T-helper 2 cell treated with Interferon-gamma antibody and Interleukin-4, amounts not matched to agents 5 μg/mL and 100 μg/mL, for 36 hours (primary cell): ENCODE results near the gene ORC6.

Experiments
- DNase-seq: peaks from one replicate; pipeline ENCODE4 v3.0.0; 2021; ENCODE audit warnings: low spot score
- H3K27ac Mint-ChIP-seq: one replicate; pipeline ENCODE4 v1.8.0; 2021; ENCODE audit warnings: mild to moderate bottlenecking, mixed read lengths
- H3K27me3 Mint-ChIP-seq: one replicate; pipeline ENCODE4 v1.8.0; 2021; ENCODE audit warnings: low read depth, mixed read lengths
- H3K36me3 Mint-ChIP-seq: one replicate; pipeline ENCODE4 v1.8.0; 2021; ENCODE audit warnings: low read depth, mixed read lengths
- H3K4me1 Mint-ChIP-seq: one replicate; pipeline ENCODE4 v1.8.0; 2021; ENCODE audit warnings: low read depth, mixed read lengths
- H3K4me3 Mint-ChIP-seq: one replicate; pipeline ENCODE4 v1.8.0; 2022; ENCODE audit warnings: mild to moderate bottlenecking, moderate library complexity, mixed read lengths
- H3K9me3 Mint-ChIP-seq: one replicate; pipeline ENCODE4 v1.8.0; 2021; ENCODE audit warnings: mixed read lengths

The ORC6 gene

DNA sequence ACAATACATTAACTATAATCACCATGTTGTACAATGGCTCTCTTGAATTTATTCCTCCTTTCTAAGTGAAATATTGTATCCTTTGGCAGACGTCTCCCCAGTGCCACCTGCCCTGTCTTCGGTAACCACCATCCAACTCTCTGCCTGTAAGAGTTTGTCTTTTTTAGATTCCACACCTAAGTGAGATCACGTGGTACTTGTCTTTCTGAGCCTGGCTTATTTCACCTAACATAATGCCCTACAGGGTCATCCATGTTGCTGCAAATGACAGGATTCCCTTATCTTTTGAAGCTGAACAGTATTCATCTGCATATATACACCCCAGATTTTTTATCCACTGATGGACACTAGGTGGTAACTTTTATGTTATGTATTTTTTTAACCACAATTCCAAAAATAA, 24.2 kb downstream of the ORC6 start:
- H3K9me3 Mint-ChIP-seq, result no peaks in the 10 kb centered on the region
- DNase-seq, result no peak
- H3K4me3 Mint-ChIP-seq, result no peak overlapping the region
- H3K36me3 Mint-ChIP-seq, result no peaks in the 10 kb centered on the region
- H3K27ac Mint-ChIP-seq, result no peak overlapping the region
- no peaks in the 10 kb centered on the region for H3K27me3 Mint-ChIP-seq
- peaks cover 4% of the 10 kb centered on the region for H3K4me1 Mint-ChIP-seq

DNA sequence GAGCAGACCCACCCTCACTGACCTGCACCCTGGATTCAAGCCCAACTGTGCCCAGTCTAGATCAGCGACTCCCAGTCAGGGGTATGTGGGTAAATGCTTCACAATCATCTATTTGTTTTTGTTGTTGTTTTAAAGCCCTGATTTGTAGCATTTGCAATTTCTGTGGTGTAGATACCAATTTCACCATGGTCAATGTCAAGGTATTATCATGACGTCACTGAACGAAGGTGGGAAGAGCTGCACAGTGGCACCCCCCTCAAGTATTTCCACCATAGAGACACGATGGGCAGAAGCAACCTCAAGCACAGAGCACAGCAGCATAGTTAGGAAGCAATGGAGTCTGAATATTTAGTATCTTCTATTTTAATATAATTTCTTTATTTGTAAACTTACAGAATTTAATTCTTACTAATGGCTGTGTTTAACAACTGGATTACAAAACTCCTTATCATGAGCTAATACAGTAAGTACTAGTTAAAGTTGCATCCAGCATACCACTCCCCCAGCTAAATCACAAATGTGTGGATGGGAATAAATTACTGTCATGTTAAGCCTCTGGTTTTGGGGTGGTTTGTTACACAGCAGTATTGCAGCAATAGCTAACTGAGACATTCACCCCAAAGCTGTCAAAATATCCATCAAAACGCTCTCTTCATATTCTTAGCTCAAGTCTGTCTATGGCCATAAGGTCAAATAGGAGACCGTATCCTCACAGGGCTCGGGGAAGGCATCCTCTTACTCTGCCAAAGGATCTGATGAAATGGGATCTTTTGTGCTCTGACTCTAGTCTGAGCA, 25.5 kb downstream of the ORC6 start:
- no peak overlapping the region for H3K27ac Mint-ChIP-seq
- peaks cover 4% of the 10 kb centered on the region for H3K4me1 Mint-ChIP-seq
- H3K36me3 Mint-ChIP-seq, result no peaks in the 10 kb centered on the region
- no peak for DNase-seq
- no peak overlapping the region for H3K4me3 Mint-ChIP-seq
- no peaks in the 10 kb centered on the region for H3K27me3 Mint-ChIP-seq
- H3K9me3 Mint-ChIP-seq, result no peaks in the 10 kb centered on the region

DNA sequence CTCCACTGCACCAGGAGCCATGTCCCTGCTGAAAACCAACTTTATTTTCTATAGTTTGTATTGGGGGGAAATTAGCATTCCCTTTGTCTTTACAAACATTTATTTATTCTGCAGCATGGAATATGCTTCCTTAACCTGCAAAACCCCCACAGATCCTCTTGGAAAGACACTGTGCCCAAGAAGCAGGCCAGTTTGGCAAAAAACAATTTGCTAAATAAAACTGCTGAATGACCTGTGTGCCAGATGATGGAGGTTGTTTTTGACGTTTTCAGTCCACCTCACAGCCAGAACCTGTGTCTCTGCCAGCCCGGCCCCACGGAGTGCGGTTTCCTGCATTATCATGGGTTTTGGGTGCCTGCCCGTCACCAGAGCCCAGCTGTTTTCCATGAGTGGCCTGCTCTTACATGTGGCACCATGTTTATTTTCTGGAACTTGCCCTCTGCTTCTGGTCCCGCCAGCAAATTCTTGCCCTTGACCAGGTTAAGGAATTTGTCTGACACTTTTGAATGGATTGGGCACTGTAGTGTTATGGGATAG, 26.4 kb downstream of the ORC6 start:
- no peak for DNase-seq
- Mint-ChIP-seq H3K4me1 (peaks cover 4% of the 10 kb centered on the region), H3K27me3 (no peaks in the 10 kb centered on the region), H3K9me3 (no peaks in the 10 kb centered on the region), H3K27ac (no peak overlapping the region), H3K4me3 (no peak overlapping the region), H3K36me3 (no peaks in the 10 kb centered on the region)

DNA sequence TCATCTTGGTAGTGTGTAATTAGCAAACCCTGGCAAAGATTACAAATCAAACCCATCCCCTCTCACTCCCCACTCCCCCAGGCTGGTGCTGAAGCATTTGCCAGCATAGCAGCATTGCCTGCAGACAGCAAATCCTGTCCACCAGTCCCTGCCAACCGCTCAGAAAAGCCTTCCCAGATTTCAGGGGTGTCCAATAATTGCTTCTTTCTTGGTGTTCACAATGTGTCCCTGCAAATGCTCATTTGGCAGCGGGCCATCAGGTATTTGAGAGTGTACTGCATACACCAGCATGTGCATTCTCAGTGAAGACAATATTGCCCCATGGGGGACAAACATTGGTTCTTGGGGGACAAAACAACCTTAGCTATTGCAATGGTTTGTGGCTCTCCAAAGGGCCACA, 28.2 kb downstream of the ORC6 start:
- no peak for DNase-seq
- Mint-ChIP-seq H3K27me3 (no peaks in the 10 kb centered on the region), H3K4me3 (no peak overlapping the region), H3K4me1 (peaks cover 4% of the 10 kb centered on the region), H3K9me3 (no peaks in the 10 kb centered on the region), H3K36me3 (no peaks in the 10 kb centered on the region), H3K27ac (no peak overlapping the region)

DNA sequence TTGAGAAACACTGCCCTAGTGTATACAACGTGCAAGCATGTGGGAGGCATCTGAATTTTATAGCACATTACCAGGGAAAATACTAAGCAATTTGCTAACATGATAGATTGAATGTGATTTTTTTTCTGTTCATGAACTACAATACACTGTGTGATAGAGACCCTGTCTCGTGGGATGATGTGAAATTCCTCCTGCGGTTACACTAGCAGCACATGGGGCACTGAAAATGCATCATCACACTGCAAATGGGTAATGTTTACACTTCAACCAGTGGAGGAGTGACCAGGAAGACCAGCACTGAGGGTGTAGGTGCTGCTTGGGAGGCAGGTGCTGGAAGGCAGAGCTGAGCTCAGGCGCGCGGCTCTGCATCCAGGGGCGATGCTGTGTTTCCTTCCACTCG, 28.8 kb downstream of the ORC6 start:
- Mint-ChIP-seq H3K36me3 (no peaks in the 10 kb centered on the region), H3K27me3 (no peaks in the 10 kb centered on the region), H3K27ac (no peak overlapping the region), H3K4me1 (peaks cover 2% of the 10 kb centered on the region), H3K4me3 (no peak overlapping the region), H3K9me3 (no peaks in the 10 kb centered on the region)
- no peak for DNase-seq

DNA sequence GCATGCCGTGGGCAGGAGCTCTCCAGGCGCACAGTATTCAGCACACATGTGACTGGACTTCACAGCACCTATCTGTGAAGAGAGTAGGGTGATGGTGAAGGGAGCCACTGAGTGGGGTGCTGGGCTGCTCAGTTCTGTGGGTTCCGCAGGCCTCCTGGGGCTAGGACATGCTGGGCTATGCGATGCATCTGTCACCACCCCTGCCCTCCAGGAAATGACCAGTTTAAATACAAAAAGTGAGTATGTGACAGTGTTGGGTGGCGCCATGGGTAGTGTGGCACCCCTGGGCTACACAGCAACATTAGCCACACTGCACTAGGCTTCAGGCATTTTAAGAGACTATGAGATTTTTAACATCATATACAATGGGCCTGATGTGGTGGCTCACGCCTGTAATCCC, 30.1 kb downstream of the ORC6 start:
- no peaks in the 10 kb centered on the region for H3K4me1 Mint-ChIP-seq
- H3K4me3 Mint-ChIP-seq, result no peak overlapping the region
- no peak overlapping the region for H3K27ac Mint-ChIP-seq
- H3K36me3 Mint-ChIP-seq, result no peaks in the 10 kb centered on the region
- no peaks in the 10 kb centered on the region for H3K9me3 Mint-ChIP-seq
- no peak for DNase-seq
- no peaks in the 10 kb centered on the region for H3K27me3 Mint-ChIP-seq

DNA sequence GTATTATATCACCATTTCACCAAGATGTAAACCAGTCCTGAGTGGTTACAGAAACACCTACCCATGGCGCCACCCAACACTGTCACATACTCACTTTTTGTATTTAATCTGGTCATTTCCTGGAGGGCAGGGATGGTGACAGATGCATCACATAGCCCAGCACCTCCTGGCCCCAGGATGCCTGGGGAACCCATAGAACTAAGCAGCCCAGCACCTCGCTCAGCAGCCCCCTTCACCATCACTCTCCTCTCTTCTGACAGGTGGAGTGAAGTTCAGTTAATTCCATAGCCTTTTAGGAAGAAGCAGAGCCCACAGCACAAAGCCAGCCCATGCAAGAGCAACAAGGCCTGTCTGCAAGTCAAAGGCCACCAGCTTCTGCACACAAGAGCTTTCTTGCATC, 31.2 kb downstream of the ORC6 start:
- Mint-ChIP-seq H3K27me3 (no peaks in the 10 kb centered on the region), H3K9me3 (no peaks in the 10 kb centered on the region), H3K4me1 (no peaks in the 10 kb centered on the region), H3K36me3 (no peaks in the 10 kb centered on the region), H3K27ac (no peak overlapping the region), H3K4me3 (no peak overlapping the region)
- DNase-seq, result no peak

DNA sequence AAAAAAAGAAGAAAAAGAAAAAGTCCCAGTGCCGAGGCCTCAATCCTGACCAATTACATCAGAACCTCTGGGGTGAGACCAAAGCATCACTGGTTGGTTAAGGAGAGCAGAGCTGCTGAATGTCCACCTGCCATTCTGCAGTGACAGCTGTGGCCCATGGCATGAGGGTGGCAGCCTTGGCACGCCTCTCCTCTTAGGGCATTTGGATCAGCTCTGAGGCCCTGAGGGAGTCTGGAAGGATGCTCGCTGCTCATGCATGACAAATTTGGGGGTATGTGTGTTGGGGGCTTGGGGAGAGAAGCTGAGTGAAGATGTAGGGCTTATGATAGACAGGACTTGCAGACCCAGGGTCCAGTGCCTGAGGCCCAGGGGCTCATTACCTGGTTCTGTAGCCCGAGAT, 32.4 kb downstream of the ORC6 start:
- Mint-ChIP-seq H3K27ac (no peak overlapping the region), H3K27me3 (no peaks in the 10 kb centered on the region), H3K36me3 (no peaks in the 10 kb centered on the region), H3K4me1 (no peaks in the 10 kb centered on the region), H3K4me3 (no peak overlapping the region), H3K9me3 (no peaks in the 10 kb centered on the region)
- no peak for DNase-seq

DNA sequence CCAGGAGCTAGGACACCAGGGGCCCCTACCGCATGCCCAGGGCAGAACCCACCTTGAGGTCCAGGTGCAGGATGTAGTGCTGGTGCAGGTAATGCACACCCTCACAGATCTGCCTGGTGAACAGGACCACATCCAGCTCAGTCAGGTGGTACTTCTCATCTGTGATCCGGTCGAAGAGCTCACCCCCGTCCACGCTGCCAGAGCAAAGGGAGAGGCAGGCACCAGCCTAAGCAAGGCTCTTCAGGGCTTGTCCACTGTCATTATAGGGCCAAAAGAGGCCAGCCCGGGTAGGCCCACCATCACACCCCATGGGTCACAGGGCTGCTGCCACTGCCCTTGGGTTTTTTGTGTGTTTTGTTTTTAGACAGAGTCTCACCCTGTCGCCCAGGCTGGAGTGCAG, 37.7 kb downstream of the ORC6 start:
- DNase-seq, result no peak
- Mint-ChIP-seq H3K27ac (no peak overlapping the region), H3K9me3 (no peaks in the 10 kb centered on the region), H3K4me3 (no peak overlapping the region), H3K27me3 (no peaks in the 10 kb centered on the region), H3K4me1 (no peaks in the 10 kb centered on the region), H3K36me3 (no peaks in the 10 kb centered on the region)

DNA sequence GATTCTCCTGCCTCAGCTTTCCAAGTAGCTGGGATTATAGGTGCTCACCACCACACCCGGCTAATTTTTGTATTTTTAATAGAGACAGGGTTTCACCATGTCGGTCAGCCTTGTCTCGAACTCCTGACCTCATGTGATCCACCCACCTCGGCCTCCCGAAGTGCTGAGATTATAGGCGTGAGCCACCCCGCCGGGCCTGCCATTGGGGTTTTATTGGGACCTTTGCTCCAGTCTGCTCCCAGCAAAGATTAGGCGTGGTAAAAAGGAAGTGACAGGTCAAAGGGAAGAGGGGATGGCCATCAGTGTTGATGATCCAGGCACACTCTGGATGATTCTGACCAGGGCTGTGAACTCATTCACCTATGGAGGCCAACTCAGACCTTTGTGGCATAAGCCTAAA, 38.2 kb downstream of the ORC6 start:
- Mint-ChIP-seq H3K4me3 (no peak overlapping the region), H3K27me3 (no peaks in the 10 kb centered on the region), H3K9me3 (no peaks in the 10 kb centered on the region), H3K27ac (no peak overlapping the region), H3K4me1 (no peaks in the 10 kb centered on the region), H3K36me3 (no peaks in the 10 kb centered on the region)
- no peak for DNase-seq

DNA sequence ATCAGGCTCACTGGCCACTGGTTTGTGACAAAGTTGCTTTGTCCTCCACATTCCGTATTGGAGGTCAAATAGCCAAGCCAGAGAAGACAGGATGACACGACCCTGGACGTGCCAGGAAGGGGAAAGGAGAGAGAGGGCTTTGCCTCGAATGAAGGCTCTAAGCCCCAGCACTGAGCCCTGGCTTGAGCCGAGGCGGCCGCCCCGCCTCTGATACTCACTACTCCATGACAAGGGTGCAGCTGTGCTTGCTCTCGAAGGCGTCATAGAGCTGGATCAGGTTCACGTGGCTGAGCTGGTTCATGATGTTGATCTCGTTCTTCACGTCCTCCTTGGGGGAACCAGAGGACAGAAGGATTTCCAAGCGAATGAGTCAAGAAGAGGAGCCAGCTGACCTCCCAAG, 39.3 kb downstream of the ORC6 start:
- Mint-ChIP-seq H3K4me1 (no peaks in the 10 kb centered on the region), H3K27ac (no peak overlapping the region), H3K36me3 (no peaks in the 10 kb centered on the region), H3K4me3 (no peak overlapping the region), H3K27me3 (no peaks in the 10 kb centered on the region), H3K9me3 (no peaks in the 10 kb centered on the region)
- DNase-seq, result no peak

DNA sequence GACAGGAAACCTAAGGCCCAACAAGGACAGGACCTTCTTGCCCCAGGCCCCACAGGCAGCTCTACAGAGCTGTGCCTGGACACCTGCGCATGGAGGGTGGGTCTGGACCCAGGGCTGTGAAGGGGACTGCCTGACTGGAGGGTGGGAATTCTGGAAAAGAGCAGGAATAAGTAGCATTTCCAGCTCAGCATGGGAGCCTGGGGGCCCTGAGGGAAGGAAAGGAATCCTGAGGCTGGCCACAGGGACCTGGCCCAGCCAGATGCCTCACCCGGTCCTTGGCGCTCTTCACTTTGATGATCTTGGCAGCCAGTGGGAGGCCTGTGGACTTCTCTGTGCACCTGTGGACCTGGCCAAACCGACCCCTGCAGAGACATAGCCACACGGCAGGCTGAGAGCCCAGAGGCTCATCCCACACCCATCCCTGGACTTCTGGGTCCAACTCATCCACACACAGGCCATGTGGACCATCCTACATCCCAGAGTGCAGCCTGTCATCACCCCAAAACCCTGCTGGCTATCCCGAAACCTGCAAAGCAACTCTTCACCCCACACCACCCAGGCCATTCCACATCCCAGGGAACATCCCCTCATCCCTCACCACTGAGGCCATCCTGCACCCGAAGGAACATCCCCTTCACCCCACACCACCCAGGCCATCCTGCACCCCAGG, 40.0 kb downstream of the ORC6 start:
- H3K4me3 Mint-ChIP-seq, result no peak overlapping the region
- no peak overlapping the region for H3K27ac Mint-ChIP-seq
- no peaks in the 10 kb centered on the region for H3K4me1 Mint-ChIP-seq
- DNase-seq, result no peak
- no peaks in the 10 kb centered on the region for H3K36me3 Mint-ChIP-seq
- no peaks in the 10 kb centered on the region for H3K9me3 Mint-ChIP-seq
- no peaks in the 10 kb centered on the region for H3K27me3 Mint-ChIP-seq

DNA sequence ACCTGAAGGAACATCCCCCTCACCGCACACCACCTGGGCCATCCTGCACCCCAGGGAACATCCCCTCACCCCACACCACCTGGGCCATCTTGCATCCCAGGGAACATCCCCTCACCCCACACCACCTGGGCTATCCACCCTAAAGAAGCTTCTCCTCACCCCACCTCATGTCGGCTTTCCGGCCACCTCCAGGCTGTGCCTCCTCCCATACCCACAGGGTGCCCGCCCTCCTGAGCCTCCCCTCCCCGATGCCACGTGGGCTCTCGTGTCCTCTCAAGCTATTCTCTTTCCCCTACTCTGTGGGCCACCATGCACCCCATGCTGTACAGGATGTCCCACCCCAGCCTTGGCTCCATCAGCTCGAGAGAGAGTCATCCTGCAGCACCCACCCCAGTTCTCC, 40.7 kb downstream of the ORC6 start:
- Mint-ChIP-seq H3K36me3 (no peaks in the 10 kb centered on the region), H3K27me3 (no peaks in the 10 kb centered on the region), H3K4me3 (no peak overlapping the region), H3K27ac (no peak overlapping the region), H3K9me3 (no peaks in the 10 kb centered on the region), H3K4me1 (no peaks in the 10 kb centered on the region)
- DNase-seq, result no peak

DNA sequence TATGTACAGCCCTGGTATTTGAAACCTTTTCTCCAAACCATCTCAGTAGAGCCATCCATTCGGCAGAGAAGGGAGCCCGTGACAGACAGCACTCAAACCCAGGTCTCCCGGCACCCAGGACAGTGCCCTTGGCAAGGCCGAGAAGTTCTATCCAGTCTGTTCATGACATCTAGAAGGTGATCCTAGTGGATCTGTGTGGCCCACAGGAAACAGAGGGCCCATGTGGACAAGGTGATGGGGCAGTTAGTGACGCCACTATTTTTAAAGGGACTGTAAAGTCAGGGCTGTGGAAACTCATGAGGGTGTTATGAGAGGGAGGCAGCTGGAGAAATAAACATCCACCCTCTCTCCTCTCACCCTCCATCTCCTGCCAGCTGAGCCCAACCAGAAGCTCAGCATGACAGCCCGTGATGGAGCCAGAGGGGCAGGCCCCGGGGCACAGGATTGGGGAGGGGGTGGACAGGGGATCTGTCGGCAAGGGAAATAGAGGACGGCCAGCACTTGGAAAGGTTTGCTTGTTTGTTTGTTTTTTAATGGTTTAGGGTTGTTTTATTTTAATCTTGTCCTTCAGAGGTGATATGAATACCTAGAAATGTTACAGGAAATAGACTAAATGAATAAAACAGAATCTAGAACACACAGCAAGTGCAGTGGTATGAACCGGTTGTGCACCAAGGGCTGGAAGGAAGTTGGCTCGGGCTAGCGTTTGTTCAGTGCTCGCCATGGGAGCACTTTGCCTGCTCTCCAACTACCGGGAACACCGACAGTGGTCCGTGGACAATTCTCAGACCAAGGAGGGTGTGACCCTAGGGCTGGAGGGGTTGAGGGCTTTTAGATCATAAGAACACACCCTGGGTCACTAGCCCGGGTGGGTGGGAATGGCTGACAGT, 41.6 kb downstream of the ORC6 start:
- no peak for DNase-seq
- Mint-ChIP-seq H3K9me3 (no peaks in the 10 kb centered on the region), H3K4me1 (no peaks in the 10 kb centered on the region), H3K36me3 (no peaks in the 10 kb centered on the region), H3K27me3 (no peaks in the 10 kb centered on the region), H3K27ac (no peak overlapping the region), H3K4me3 (no peak overlapping the region)
